GDM1 (cell line): ENCODE data around the gene HTR1A.
A peak's percentile ranks its signal among the peaks of the same experiment; 100 is the strongest.

Source experiments
- DNase-seq: peaks from one replicate; lab custom pipeline; 2025; lab: John Stamatoyannopoulos, UW

Gene HTR1A

DNA sequence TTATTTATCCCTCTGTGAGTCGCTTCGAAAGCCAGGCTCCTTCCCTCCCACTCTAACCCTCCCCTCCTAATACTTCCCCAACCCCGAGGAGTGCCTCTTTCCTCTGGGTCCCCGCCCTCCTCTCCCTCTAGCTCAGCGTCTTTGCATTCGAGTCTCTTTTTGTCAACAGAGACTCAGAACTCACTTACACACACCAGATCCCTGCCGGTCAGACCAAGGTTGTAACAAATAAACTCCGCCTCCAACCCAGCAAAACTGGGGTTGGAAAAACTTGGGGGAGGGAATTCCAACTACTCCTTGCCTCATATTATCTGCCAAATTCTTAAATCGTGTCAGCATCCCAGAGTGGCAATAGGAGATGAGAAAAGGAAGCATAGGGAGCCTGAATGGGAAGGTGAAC, at the start of gene HTR1A:
HTR1A (minus strand) TSS at position 167 of the 400 bp plus-strand sequence. CDS start 726 bp downstream, outside the sequence.
- no peak for DNase-seq

DNA sequence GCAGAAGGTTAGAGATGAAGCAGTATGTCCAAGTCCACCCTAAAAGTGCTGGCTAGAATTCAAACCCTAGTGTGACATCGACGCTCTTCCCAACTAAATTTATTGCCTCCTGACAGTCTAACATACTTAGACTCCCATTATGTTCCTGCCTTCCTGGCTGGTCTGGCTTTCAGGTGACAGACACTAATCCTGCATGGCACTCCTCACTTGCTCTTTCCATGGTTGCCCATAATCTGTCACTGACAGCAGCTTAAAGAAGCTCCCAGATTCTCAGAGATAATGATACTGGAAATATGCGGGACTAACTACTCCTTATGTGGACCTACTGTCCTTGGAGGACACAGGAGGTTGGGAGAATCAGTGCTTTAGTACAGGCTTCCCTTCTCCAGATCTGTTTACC, 41.7 kb upstream of the HTR1A start:
- DNase-seq, result no peak

DNA sequence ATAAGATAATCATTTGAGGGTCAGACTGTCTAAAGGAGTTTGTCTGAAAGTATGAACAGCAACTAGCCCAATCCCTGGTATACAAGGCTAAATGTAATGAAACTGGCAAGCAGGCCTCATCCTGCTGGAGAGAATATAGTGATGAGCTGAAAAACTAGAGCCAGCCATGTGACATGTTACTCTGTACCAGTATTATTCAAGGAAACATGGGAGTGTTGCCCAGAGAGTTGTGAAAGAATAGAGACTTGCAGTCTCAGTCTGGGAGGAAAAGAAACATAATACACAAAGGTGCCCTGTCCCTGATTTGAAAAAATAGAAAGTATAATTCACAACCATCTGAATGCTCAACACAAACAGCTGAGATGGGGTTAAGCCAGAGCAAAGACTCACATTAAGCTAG, 37.9 kb upstream of the HTR1A start:
- DNase-seq, result no peak

DNA sequence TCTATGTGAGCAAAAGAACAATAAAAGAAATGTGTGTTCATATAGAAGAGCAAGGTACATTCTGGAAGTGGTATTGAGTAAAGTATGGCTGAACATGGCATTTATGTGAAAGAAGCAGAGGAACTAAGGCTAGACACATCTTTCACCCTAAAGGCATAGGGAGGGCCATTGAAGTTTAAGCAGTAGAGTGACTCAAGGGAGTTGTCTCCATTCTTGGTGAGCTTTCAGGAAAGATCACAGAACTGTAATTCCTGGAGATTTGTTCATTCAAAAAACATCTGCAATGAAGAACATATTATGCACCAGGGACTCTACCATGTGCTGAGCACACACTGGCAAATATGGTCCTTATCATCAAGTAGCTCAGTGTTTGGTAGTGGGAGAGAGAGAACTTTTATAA, 24.8 kb upstream of the HTR1A start:
- DNase-seq, result no peak

DNA sequence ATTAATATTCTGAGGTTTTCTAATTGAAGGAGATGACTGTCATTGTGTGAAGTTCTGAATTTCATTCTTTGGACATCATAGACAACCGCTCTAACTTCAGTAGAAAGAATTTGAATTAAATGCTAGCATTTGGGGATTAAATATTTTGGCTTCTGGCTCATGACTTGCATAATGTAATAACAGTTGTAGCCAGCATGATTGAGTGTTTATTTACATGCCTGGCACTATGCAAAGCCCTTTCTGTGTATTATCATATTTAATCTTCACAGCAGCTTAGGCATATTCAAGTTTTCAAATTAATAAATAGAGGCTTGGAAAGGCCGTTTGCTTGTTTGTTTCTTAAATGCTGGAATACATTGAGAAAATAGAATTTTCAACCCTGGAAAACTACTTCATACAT, 19.6 kb upstream of the HTR1A start:
- no peak for DNase-seq

DNA sequence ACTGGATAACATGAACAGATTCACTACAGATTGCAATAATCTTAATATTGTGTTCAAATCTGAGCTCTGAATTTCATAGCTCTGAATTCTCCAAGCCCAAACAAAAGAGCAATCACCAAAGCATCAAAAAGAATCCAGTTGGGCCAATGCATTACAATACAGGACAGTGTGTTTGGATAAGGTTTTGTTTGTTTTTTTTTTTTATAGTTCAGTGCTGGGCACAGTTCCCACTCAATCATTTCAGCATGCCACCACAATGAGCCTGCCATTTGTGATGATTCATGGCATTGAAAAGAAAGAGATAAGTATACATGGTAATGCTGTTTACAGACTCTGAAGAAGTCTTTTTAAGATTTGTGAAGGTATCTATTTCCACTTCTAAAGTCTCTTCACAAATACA, 1.7 kb upstream of the HTR1A start:
- DNase-seq, result no peak

DNA sequence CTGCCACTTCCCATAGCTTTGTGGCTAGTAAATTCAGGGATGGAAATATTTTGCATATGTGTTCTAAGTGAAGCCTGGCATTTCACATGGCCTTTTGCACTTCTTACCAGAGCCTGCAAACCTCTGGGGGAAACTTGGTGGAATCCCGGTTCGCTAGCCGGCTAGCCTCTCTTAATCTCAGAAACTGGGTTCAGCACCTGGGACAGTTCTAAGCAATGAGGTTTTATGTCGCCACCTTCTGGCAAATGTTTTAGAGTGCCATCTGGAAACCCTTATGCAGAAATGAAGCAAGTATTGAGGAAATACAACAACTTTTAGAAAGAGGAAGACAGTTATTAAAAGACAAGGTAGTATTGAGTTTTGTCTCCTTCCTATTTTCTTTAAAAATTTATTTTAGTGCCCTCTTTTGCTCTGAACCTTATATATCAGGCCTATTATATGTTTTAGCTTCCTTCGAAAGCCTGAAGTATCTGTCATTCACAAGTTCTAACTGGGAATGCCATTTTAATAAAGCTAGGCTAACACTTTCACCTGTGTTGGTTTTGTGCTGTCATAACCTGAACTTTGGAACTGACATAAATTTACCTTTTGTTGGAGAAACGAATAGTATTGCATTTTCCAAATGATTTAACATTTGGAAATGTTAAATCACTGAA, 963 bp upstream of the HTR1A start:
- peak; percentile 46 for DNase-seq

DNA sequence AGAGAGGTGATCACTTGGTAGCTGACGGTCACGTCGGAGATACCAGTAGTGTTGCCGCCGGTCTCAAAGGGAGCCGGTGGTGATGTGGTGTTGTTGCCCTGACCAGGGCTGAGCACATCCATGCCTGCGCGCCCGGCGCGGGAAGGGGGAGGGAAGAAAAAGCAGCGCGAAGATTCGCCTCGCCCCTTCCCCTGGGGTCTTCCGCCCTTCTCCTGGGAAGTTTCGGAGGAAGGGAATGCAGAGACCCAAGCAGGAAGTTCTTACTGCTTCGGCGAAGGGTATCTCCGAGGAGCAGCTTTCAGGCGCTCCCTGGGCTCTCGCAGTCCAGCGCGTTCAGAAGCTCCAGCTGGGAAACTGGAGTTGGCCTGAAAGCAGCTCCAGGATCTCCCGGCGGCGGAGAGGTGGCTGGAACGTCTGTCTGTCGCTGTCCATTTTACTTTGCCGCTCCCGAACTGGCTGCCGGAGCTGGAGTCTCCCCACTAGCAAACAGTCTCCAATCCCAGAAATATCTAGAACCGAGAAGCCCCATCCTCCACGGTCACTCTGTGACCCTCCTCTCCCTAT, 565 bp downstream of the HTR1A start:
- DNase-seq, result no peak

DNA sequence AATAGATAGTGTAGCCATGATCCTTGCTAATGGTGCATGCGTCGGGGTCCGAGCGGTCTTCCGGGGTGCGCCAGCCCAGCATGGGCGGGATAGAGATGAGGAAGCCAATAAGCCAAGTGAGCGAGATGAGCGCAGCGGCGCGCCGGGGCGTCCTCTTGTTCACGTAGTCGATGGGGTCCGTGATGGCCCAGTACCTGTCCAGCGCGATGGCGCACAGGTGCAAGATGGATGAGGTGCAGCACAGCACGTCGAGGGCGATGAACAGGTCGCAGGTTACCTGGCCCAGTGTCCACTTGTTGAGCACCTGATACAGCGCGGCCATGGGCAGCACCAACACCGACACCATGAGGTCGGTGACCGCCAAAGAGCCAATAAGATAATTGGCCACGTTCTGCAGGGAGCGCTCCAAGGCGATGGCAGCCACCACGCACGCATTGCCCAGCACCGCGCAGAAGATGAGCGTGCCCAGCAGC, 1.1 kb downstream of the HTR1A start:
- no peak for DNase-seq

DNA sequence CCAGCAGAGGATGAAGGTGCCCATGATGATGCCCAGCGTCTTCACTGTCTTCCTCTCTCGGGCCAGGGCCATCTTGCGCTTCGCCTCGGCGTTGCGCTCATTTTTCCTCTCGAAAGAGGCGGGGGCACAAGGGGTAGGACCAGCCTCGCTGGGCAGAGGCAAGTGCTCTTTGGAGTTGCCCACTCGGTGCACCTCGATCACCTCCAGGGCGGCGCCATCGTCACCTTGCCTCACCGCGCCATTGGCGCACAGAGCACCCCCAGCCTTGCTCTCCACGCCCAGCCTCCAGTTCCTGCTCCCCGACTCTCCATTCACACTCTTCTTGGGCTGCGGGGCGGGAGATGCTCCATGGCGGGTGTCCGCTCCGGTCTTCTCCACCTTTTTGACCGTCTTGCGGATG, 1.6 kb downstream of the HTR1A start:
- DNase-seq, result no peak

DNA sequence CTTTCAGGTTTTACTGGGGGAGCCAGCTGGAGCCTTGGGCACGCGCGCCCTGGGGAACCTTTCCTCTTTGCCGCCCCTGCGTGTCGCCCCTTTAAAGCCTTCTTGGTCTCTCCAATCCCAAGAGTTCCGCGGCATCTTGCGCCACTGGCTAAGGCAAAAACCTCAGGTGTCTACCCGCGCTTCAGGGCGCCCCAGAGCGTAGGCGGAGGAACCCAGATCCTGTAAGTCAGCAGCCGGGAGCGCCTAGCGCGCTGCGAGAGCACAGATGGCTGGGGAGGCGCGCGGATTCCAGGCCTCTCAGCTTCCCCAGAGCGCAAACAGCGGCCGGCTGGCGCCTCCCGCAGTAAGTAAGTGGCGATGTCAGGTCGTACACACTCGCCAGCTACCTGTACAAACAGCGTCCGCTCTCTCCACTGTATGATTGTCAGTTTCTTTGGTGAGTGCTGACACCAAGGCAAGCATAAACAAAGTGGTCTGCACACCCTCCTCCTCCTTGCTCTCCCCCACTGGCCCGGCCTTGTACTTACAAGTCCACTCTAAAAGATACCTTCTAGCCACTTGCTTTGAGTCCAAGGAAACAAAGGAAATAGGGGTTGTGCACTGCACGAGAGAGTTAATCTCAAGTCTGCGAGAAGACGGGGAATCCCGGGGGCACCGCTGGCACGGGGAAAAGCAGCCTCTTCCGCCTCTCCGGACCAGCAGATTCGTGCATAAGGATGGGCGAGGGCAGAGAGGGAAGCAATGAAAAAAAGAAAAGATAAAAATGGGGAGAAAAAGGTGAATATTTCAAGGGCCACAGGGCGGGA, 2.9 kb downstream of the HTR1A start:
- DNase-seq, result no peak

DNA sequence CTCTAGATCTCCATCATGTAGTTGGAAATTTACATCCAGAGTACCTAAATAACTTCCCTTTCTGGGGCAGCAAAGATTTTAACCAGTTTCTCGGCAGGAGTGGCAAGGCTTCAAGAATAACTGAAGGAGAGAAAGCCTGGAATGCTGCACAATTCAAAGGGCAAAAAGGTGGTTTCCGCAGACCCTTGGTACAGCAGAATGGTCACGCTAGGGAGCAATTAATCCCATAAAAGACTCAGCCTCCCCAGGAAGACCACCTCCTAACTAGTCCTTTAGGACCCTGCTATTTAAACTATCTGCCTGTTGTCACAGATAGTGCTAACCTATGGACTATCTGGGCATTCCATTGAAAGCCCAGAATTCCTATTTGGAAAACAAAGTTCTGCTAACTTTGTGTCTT, 3.6 kb downstream of the HTR1A start:
- no peak for DNase-seq

DNA sequence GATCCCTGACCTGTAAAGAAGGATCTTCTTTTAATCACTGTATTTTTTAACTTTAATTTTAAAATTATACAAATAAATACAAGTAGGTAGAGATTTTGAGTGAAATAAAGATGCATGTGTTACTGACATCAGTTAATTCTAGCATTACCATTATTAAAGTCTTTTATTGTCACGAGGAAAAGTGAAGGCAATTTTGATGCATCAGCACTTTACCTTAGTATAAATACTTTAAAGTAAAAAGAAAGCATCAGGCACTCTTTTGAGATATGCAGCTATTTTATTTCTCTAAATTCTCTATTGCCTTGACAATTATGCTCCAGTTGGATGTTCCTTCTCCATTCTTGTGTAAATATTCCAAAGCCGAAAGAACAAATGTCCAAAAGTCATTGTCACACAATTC, 4.6 kb downstream of the HTR1A start:
- no peak for DNase-seq

DNA sequence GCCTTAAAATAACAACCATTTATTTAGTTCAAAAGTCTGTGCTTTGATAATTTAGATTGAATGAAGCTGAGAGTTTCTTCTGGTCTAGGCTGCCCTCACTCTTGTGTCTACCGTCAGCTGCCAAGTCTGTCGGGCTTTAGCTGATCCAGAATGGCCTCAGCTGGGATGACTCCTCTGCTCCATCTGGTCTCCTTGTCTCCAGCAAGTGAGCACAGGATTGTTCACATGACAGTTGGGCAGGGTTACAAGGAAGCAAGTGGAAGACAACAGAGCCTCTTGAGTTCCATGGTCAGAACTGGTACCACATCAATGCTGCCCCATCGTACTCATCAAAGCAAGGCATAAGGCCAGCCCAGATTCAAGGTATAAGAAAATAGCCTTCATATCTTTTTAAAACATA, 9.0 kb downstream of the HTR1A start:
- no peak for DNase-seq

DNA sequence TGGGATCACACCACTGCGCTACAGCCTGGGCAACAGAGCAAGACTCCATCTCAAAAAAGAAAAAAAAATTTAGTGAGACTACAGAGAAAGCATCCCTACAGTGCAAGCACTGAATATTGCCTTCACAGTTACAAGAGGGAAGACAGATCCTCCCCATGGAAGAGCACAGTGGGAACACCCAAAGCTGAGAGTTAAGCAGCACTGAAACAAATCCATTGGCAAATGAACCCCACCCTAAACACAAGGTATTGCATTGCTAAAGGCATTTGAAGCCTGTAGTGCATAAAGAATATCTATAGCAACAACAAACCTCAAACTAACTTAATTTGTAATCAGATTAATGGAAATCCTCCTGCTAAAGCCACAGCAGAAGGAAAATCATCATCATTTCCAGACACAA, 27.1 kb downstream of the HTR1A start:
- DNase-seq, result no peak

DNA sequence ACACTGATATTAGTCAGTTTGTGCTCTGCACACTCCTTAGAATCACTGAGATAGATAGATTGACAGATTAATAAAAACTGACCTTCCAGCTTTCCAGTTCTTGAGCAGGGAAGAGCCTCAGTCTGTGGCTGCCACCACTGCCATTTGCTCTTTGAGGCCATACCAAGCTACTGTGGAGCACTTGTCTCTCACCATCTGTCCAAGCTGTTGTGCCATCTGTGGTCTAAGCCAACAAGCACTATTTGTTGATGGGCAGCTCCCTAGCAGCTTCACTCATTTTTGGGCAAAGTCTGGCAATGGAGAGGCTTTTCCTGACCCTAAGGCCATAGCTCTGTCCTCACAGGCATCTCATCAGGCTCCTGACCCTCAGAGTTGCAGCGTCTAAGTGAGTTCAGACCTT, 30.4 kb downstream of the HTR1A start:
- DNase-seq, result no peak

DNA sequence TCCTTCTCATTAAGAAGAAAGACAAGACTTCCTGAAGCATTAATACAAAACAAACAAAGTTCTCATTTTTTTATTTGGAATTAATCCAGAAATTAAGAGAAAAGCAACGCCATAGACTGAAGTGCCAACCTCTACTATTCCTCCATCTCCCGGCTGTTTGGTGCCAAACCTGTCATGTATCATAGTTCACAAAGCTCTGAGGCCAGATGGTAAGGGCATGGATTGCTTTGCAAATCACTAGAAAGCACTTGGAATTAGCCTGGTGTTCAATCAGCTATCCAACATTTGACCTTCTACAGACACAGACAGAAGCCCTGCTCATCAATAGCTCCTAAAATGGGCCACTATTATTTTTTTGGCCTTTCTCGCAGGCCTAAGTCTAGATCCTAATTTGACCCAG, 33.8 kb downstream of the HTR1A start:
- DNase-seq, result no peak

DNA sequence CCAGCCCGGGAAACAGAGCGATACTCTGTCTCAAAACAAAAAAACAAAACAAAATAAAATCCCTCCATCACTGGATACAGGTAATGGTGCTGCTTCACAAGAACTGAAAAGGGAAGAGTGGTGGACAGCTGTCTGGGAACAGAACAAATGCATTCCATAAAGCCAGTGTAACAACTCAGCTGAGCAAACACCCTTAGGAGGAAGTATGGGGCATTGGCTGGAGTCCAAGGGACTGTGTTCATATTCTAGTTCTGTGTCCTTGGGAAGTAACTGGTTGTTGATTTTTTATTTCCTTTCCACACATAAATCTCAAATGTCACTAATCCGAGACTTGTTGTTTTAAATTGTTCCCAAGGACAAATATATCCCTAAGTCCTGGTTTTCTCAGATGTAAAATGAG, 38.3 kb downstream of the HTR1A start:
- DNase-seq, result no peak

DNA sequence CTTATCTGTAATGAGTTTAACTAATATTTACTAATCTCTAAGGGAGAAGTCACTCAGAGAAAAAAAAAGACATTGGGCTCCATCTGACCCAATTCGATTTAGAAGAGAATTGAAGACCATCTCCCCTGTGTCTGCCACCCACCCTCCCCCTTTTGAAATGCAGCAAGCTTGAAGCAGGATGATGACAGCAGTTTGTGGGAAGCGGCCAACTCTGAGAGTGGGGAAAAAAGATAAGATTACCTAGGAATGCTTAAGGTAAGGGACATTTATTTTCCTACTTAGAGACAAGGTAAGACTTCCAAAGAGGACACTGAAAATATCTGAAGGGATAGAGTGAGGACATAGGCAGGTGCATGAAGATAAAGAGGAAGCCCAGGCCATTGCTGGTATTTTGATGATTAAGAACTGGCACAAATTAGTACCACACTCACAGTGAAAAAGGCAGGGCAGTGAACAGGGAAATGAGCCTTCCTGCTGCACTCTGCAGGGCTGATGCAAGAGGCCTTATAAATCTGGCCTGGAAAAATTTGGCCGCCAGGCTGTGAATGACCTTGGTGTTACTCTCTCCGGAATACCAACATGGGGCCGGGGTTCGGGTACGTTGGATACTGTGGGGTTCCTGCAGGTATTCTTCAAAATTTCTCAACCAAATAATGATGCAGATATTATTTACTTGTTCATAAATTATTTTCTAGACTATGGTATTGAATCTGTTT, 42.3 kb downstream of the HTR1A start:
- DNase-seq, result no peak

DNA sequence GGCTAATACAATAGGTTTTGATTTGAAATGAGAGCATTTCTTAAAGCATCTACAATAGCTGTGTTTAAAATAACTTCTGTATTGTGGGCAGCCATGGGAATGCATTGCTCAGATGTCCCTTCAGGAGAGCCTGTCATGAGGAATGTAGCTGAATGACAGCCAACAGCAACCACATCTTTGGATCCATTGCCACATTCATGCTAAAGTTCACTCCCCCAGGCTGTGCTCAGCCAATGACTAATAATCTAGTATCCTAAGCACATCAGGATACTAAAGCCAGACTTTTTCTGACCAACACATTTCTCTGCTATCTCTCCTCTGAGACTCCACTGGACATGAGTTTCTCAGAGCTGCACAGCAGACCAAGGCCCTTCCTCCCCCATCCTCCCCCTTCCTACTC, 45.5 kb downstream of the HTR1A start:
- DNase-seq, result no peak

DNA sequence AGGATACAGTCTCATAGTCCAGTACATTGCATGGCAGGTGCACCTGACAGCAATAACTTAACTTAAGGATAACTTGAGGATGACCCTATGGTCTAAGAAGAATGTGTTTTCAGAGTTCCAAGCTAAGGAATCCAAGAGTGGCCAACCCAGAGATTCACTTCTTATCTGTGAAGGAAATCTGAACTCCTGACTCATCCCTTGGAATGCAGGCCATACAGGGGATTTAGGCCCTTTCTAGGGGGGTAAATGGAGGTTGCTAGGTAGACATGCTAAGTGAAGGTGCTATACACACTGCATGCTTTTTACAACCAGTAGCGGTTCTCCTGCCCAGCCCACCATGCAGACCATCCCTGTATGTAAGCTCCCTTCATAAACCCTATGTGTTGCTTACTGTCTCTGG, 50.4 kb downstream of the HTR1A start:
- DNase-seq, result no peak
